HEK293 (cell line): Measurements from ENCODE around the gene CD40.

Experiments
- CTCF ChIA-PET: fragments of 350-600 bp; formaldehyde crosslinking; extraction: SDS; loops from one replicate; lab custom pipeline; 2021; ENCODE audit warnings: antibody characterized with exemption; lab: Yijun Ruan, JAX
- POLR2A ChIA-PET: fragments of 300-600 bp; formaldehyde crosslinking; extraction: SDS; loops from one replicate; lab custom pipeline; 2020; ENCODE audit warnings: antibody characterized with exemption, inconsistent platforms; lab: Yijun Ruan, JAX
- H3K27ac ChIP-seq: fragments of 200-500 bp; sonication (Bioruptor generic); 2 replicates; pipeline ENCODE4 v1.5.1; 2014; ENCODE audit warnings: low read depth, low read length, control low read depth, inconsistent platforms; ENCODE audit errors: extremely low read depth
- H3K36me3 ChIP-seq, 2 experiments: fragments of 200-500 bp in 1 of 2; sonication (Bioruptor generic) in 1 of 2; 1 replicate in 1 of 2; 2 replicates in 1 of 2; pipeline ENCODE4 v1.5.1; 2014 to 2017; ENCODE audit warnings: inconsistent platforms in 2 of 2, low read length in 2 of 2; ENCODE audit not compliant: control insufficient read depth in 2 of 2, insufficient read depth in 1 of 2
- H3K4me1 ChIP-seq: fragments of 200-500 bp; sonication (Bioruptor generic); 2 replicates; pipeline ENCODE4 v1.5.1; 2014; ENCODE audit warnings: mild to moderate bottlenecking, low read length, inconsistent platforms; ENCODE audit not compliant: control insufficient read depth, insufficient read depth
- H3K4me3 ChIP-seq: 2 replicates; pipeline ENCODE4 v1.5.1; 2011; ENCODE audit warnings: low read depth, mild to moderate bottlenecking, control low read depth, low read length, moderate library complexity
- H3K9me3 ChIP-seq: fragments of 200-500 bp; sonication (Bioruptor generic); 2 replicates; pipeline ENCODE4 v1.5.1; 2014; ENCODE audit warnings: low read depth, low read length, inconsistent platforms; ENCODE audit not compliant: control insufficient read depth, insufficient read depth
- BCL6B ChIP-seq: fragments of 450-650 bp; formaldehyde crosslinking; IDR thresholded peaks from 2 replicates; pipeline ENCODE4 v1.5.1; 2017; ENCODE audit warnings: missing biosample characterization, missing genetic modification characterization
- EGR2 ChIP-seq: fragments of 450-650 bp; formaldehyde crosslinking; IDR thresholded peaks from 2 replicates; pipeline ENCODE4 v1.5.1; 2016; ENCODE audit warnings: low read depth, missing biosample characterization, missing genetic modification characterization
- GFI1B ChIP-seq: fragments of 450-650 bp; formaldehyde crosslinking; IDR thresholded peaks from 2 replicates; pipeline ENCODE4 v1.5.1; 2016; ENCODE audit warnings: missing biosample characterization, missing genetic modification characterization
- IKZF3 ChIP-seq: fragments of 450-650 bp; IDR thresholded peaks from 2 replicates; pipeline ENCODE4 v1.5.0; 2018; ENCODE audit warnings: missing biosample characterization, mild to moderate bottlenecking, missing genetic modification characterization, moderate library complexity
- KLF1 ChIP-seq: fragments of 450-650 bp; formaldehyde crosslinking; IDR thresholded peaks from 2 replicates; pipeline ENCODE4 v1.5.1; 2016; ENCODE audit warnings: missing biosample characterization, missing genetic modification characterization
- OVOL3 ChIP-seq: fragments of 450-650 bp; formaldehyde crosslinking; IDR thresholded peaks from 2 replicates; pipeline ENCODE4 v1.5.1; 2016; ENCODE audit warnings: missing biosample characterization, missing genetic modification characterization
- SCRT1 ChIP-seq: fragments of 450-650 bp; formaldehyde crosslinking; IDR thresholded peaks from 2 replicates; pipeline ENCODE4 v1.5.1; 2016; ENCODE audit warnings: missing biosample characterization, missing genetic modification characterization, borderline replicate concordance
- ZBTB1 ChIP-seq: fragments of 450-650 bp; formaldehyde crosslinking; IDR thresholded peaks from 2 replicates; pipeline ENCODE4 v1.5.1; 2016; ENCODE audit warnings: missing biosample characterization, missing genetic modification characterization
- ZBTB17 ChIP-seq: fragments of 450-650 bp; formaldehyde crosslinking; IDR thresholded peaks from 2 replicates; pipeline ENCODE4 v1.5.1; 2016; ENCODE audit warnings: missing biosample characterization, missing genetic modification characterization
- ZBTB8A ChIP-seq: fragments of 450-650 bp; formaldehyde crosslinking; IDR thresholded peaks from 2 replicates; pipeline ENCODE4 v1.5.1; 2016; ENCODE audit warnings: missing biosample characterization, missing genetic modification characterization
- ZFP37 ChIP-seq: fragments of 450-650 bp; formaldehyde crosslinking; IDR thresholded peaks from 2 replicates; pipeline ENCODE4 v1.5.1; 2016; ENCODE audit warnings: missing biosample characterization, missing genetic modification characterization
- ZNF10 ChIP-seq: fragments of 450-650 bp; formaldehyde crosslinking; IDR thresholded peaks from 2 replicates; pipeline ENCODE4 v1.5.1; 2017; ENCODE audit warnings: missing biosample characterization, missing genetic modification characterization
- ZNF184 ChIP-seq: fragments of 450-650 bp; IDR thresholded peaks from 2 replicates; pipeline ENCODE4 v1.5.1; 2018; ENCODE audit warnings: missing biosample characterization, mild to moderate bottlenecking, missing genetic modification characterization
- ZNF37A ChIP-seq: fragments of 450-650 bp; IDR thresholded peaks from 2 replicates; pipeline ENCODE4 v1.5.1; 2018; ENCODE audit warnings: missing biosample characterization, missing genetic modification characterization
- ZNF423 ChIP-seq: fragments of 450-650 bp; formaldehyde crosslinking; IDR thresholded peaks from 2 replicates; pipeline ENCODE4 v1.5.1; 2016; ENCODE audit warnings: missing biosample characterization, missing genetic modification characterization
- ZNF571 ChIP-seq: fragments of 450-650 bp; formaldehyde crosslinking; IDR thresholded peaks from 2 replicates; pipeline ENCODE4 v1.5.0; 2017; ENCODE audit warnings: missing biosample characterization, missing genetic modification characterization
- ZNF610 ChIP-seq: fragments of 450-650 bp; formaldehyde crosslinking; IDR thresholded peaks from 2 replicates; pipeline ENCODE4 v1.5.1; 2016; ENCODE audit warnings: missing biosample characterization, missing genetic modification characterization, borderline replicate concordance
- ZNF623 ChIP-seq: fragments of 450-650 bp; formaldehyde crosslinking; IDR thresholded peaks from 2 replicates; pipeline ENCODE4 v1.5.1; 2016; ENCODE audit warnings: missing biosample characterization, missing genetic modification characterization
- ZXDB ChIP-seq: fragments of 450-650 bp; formaldehyde crosslinking; IDR thresholded peaks from 2 replicates; pipeline ENCODE4 v1.5.1; 2016; ENCODE audit warnings: missing biosample characterization, missing genetic modification characterization
- TF ChIP-seq, protein P1 (sequence below): fragments of 450-650 bp; formaldehyde crosslinking; IDR thresholded peaks from 2 replicates; pipeline ENCODE4 v1.5.1; 2016; ENCODE audit warnings: missing biosample characterization, missing genetic modification characterization
- TF ChIP-seq, protein P2 (sequence below): fragments of 450-650 bp; formaldehyde crosslinking; IDR thresholded peaks from 2 replicates; pipeline ENCODE4 v1.5.1; 2016; ENCODE audit warnings: missing biosample characterization, missing genetic modification characterization
- TF ChIP-seq, protein P3 (sequence below): fragments of 450-650 bp; formaldehyde crosslinking; IDR thresholded peaks from 2 replicates; pipeline ENCODE4 v1.5.1; 2016; ENCODE audit warnings: missing biosample characterization, missing genetic modification characterization
- TF ChIP-seq, protein P4 (sequence below): fragments of 450-650 bp; formaldehyde crosslinking; IDR thresholded peaks from 2 replicates; pipeline ENCODE4 v1.5.1; 2016; ENCODE audit warnings: missing biosample characterization, missing genetic modification characterization
- TF ChIP-seq, protein P5 (sequence below): fragments of 450-650 bp; formaldehyde crosslinking; IDR thresholded peaks from 2 replicates; pipeline ENCODE4 v1.5.1; 2016; ENCODE audit warnings: missing biosample characterization, missing genetic modification characterization

The CD40 gene

GRCh38 chr20:46084805-46085178 lies 33.3 kb upstream of the CD40 start:
- Histone ChIP-seq H3K4me1 (peaks cover 30% of the 10 kb centered on the region), H3K9me3 (no peaks in the 10 kb centered on the region), H3K4me3 (no peak overlapping the region), H3K36me3 (no peaks in the 10 kb centered on the region), H3K27ac (no peak overlapping the region)
- TF ChIP-seq ZNF423 (no peak), ZNF184 (no peak), EGR2 (tag by site-specific recombination) (no peak), OVOL3 (no peak)
- TF ChIP-seq, protein P1, sequence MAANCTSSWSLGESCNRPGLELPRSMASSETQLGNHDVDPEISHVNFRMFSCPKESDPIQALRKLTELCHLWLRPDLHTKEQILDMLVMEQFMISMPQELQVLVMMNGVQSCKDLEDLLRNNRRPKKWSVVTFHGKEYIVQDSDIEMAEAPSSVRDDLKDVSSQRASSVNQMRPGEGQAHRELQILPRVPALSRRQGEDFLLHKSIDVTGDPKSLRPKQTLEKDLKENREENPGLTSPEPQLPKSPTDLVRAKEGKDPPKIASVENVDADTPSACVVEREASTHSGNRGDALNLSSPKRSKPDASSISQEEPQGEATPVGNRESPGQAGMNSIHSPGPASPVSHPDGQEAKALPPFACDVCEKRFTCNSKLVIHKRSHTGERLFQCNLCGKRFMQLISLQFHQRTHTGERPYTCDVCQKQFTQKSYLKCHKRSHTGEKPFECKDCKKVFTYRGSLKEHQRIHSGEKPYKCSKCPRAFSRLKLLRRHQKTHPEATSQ, result no peak
- CTCF ChIA-PET, result interaction anchor here (0.6 to 2.5 kb wide), 9 partner anchors 8 to 345 kb away, joined by 3 to 18 read pairs (median 3); no protein-coding TSS in a partner anchor
- POLR2A ChIA-PET, result no interaction called here

- ChIA-PET CTCF (interaction anchor here (0.6 to 2.5 kb wide), 8 partner anchors 9 to 346 kb away, joined by 3 to 18 read pairs (median 4); no protein-coding TSS in a partner anchor), POLR2A (no interaction called here)
- Histone ChIP-seq H3K4me1 (peaks cover 30% of the 10 kb centered on the region), H3K27ac (no peak overlapping the region), H3K36me3 (no peaks in the 10 kb centered on the region), H3K4me3 (no peak overlapping the region), H3K9me3 (no peaks in the 10 kb centered on the region)
- TF ChIP-seq ZNF571 (no peak), SCRT1 (tag by site-specific recombination) (peak; percentile 75; the same call in 1 of the 2 replicates), ZNF37A (no peak), ZFP37 (tag by site-specific recombination) (peak; percentile 67), ZNF10 (tag by site-specific recombination) (no peak; the same call in 1 of the 2 replicates), ZBTB17 (tag by site-specific recombination) (peak; percentile 94), ZXDB (tag by site-specific recombination) (peak; percentile 97), ZBTB8A (tag by site-specific recombination) (peak; percentile 94), IKZF3 (tag by site-specific recombination) (peak; percentile 89), KLF1 (peak; percentile 99), ZNF623 (tag by site-specific recombination) (no peak), GFI1B (peak; percentile 39; the same call in 1 of the 2 replicates), ZNF610 (tag by site-specific recombination) (peak; percentile 84), ZBTB1 (tag by site-specific recombination) (peak; percentile 99), BCL6B (tag by site-specific recombination) (peak; percentile 40; the same call in 1 of the 2 replicates)
- TF ChIP-seq, protein P2, sequence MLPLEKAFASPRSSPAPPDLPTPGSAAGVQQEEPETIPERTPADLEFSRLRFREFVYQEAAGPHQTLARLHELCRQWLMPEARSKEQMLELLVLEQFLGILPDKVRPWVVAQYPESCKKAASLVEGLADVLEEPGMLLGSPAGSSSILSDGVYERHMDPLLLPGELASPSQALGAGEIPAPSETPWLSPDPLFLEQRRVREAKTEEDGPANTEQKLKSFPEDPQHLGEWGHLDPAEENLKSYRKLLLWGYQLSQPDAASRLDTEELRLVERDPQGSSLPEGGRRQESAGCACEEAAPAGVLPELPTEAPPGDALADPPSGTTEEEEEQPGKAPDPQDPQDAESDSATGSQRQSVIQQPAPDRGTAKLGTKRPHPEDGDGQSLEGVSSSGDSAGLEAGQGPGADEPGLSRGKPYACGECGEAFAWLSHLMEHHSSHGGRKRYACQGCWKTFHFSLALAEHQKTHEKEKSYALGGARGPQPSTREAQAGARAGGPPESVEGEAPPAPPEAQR, result peak; percentile 45; the same call in 1 of the 2 replicates
- TF ChIP-seq, protein P3, sequence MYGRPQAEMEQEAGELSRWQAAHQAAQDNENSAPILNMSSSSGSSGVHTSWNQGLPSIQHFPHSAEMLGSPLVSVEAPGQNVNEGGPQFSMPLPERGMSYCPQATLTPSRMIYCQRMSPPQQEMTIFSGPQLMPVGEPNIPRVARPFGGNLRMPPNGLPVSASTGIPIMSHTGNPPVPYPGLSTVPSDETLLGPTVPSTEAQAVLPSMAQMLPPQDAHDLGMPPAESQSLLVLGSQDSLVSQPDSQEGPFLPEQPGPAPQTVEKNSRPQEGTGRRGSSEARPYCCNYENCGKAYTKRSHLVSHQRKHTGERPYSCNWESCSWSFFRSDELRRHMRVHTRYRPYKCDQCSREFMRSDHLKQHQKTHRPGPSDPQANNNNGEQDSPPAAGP (tag by site-specific recombination), result peak; percentile 100
- TF ChIP-seq, protein P4, sequence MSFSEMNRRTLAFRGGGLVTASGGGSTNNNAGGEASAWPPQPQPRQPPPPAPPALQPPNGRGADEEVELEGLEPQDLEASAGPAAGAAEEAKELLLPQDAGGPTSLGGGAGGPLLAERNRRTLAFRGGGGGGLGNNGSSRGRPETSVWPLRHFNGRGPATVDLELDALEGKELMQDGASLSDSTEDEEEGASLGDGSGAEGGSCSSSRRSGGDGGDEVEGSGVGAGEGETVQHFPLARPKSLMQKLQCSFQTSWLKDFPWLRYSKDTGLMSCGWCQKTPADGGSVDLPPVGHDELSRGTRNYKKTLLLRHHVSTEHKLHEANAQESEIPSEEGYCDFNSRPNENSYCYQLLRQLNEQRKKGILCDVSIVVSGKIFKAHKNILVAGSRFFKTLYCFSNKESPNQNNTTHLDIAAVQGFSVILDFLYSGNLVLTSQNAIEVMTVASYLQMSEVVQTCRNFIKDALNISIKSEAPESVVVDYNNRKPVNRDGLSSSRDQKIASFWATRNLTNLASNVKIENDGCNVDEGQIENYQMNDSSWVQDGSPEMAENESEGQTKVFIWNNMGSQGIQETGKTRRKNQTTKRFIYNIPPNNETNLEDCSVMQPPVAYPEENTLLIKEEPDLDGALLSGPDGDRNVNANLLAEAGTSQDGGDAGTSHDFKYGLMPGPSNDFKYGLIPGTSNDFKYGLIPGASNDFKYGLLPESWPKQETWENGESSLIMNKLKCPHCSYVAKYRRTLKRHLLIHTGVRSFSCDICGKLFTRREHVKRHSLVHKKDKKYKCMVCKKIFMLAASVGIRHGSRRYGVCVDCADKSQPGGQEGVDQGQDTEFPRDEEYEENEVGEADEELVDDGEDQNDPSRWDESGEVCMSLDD (tag by site-specific recombination), result 0 out of 2 replicates have a peak, but pooled peaks have one; percentile 53
- TF ChIP-seq, protein P5, sequence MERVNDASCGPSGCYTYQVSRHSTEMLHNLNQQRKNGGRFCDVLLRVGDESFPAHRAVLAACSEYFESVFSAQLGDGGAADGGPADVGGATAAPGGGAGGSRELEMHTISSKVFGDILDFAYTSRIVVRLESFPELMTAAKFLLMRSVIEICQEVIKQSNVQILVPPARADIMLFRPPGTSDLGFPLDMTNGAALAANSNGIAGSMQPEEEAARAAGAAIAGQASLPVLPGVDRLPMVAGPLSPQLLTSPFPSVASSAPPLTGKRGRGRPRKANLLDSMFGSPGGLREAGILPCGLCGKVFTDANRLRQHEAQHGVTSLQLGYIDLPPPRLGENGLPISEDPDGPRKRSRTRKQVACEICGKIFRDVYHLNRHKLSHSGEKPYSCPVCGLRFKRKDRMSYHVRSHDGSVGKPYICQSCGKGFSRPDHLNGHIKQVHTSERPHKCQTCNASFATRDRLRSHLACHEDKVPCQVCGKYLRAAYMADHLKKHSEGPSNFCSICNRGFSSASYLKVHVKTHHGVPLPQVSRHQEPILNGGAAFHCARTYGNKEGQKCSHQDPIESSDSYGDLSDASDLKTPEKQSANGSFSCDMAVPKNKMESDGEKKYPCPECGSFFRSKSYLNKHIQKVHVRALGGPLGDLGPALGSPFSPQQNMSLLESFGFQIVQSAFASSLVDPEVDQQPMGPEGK, result peak; percentile 87
These were observed 32.8 kb upstream of the CD40 start for GRCh38 chr20:46085179-46085851.
